Bronchial epithelial cell (primary cell): ENCODE data around the gene TBC1D9B. TPM values are rescaled to one million over a fixed set of nuclear protein-coding genes. Genes with fewer than 3 reads are reported as not detected.

Experiments used
- DNase-seq: peaks from one replicate; pipeline ENCODE4 v3.0.0-alpha.2; 2010; ENCODE audit warnings: low read depth
- FAIRE-seq: peaks from 2 replicates; lab custom pipeline; 2011; peaks lifted over from hg19 to GRCh38; lab: Jason Lieb, UNC
- H3K27me3 ChIP-seq: 2 replicates; pipeline ENCODE4 v1.5.1; 2011; ENCODE audit warnings: low read length; ENCODE audit not compliant: control insufficient read depth, insufficient read depth
- H3K36me3 ChIP-seq: 2 replicates; pipeline ENCODE4 v1.5.1; 2011; ENCODE audit warnings: low read length; ENCODE audit not compliant: control insufficient read depth, insufficient read depth
- H3K4me3 ChIP-seq: 2 replicates; pipeline ENCODE4 v1.5.1; 2011; ENCODE audit warnings: mild to moderate bottlenecking, low read depth, low read length, control low read depth
- CTCF ChIP-seq: IDR thresholded peaks from 2 replicates; pipeline ENCODE4 v1.5.1; 2011; ENCODE audit warnings: mild to moderate bottlenecking, moderate library complexity, low read length, control low read depth, inconsistent platforms; ENCODE audit not compliant: insufficient read depth, severe bottlenecking
- total RNA-seq: library from RNA; depleted of rRNA; stranded (reverse); fragments of >200 nt; gene quantifications from 2 replicates; pipeline ENCODE4 v1.2.1, GENCODE V29; 2014

Gene TBC1D9B
- total RNA-seq, 1 donor from 2014 or later = 37.6 TPM

- FAIRE-seq (no peak), DNase-seq (no peak)
- Histone ChIP-seq H3K4me3 (no peak overlapping the region), H3K36me3 (peaks cover 9% of the 10 kb centered on the region), H3K27me3 (no peaks in the 10 kb centered on the region)
- TF ChIP-seq CTCF = no peak
Observed at GRCh38 chr5:179841621-179842020, 66.1 kb downstream of the TBC1D9B start.

- DNase-seq = no peak
- Histone ChIP-seq H3K36me3 (peaks cover 16% of the 10 kb centered on the region), H3K27me3 (no peaks in the 10 kb centered on the region), H3K4me3 (no peak overlapping the region)
- no peak for TF ChIP-seq CTCF
- no peak for FAIRE-seq
Observed at GRCh38 chr5:179840766-179841165, 66.9 kb downstream of the TBC1D9B start.

- no peak for TF ChIP-seq CTCF
- H3K27me3 ChIP-seq = no peaks in the 10 kb centered on the region
- peaks cover 16% of the 10 kb centered on the region for H3K36me3 ChIP-seq
- FAIRE-seq (no peak), DNase-seq (no peak)
- H3K4me3 ChIP-seq = no peak overlapping the region
Observed at GRCh38 chr5:179840321-179840720, 67.4 kb downstream of the TBC1D9B start.

GRCh38 chr5:179839328-179840256, 68.1 kb downstream of the TBC1D9B start:
- DNase-seq (no peak), FAIRE-seq (no peak)
- no peak for TF ChIP-seq CTCF
- H3K36me3 ChIP-seq = peaks cover 16% of the 10 kb centered on the region
- H3K4me3 ChIP-seq = no peak overlapping the region
- no peaks in the 10 kb centered on the region for H3K27me3 ChIP-seq

GRCh38 chr5:179837076-179838011, 70.4 kb downstream of the TBC1D9B start:
- no peak overlapping the region for H3K4me3 ChIP-seq
- FAIRE-seq (no peak), DNase-seq (no peak)
- H3K36me3 ChIP-seq = peaks cover 35% of the 10 kb centered on the region
- TF ChIP-seq CTCF = no peak
- no peaks in the 10 kb centered on the region for H3K27me3 ChIP-seq
